GM12878 (cell line): Measurements from ENCODE around the gene RNF126. TPM values are rescaled to one million over a fixed set of nuclear protein-coding genes. Genes with fewer than 3 reads are reported as not detected.

ENCODE experiments used
- BHLHE40 ChIP-seq, 2 experiments: fragments of 450-650 bp in 1 of 2; IDR thresholded peaks; 2 replicates each; pipeline ENCODE4 v1.6.1; 2011 to 2017; ENCODE audit warnings: low read depth in 2 of 2, borderline replicate concordance in 1 of 2, improper control_type of control experiment in 1 of 2, low read length in 1 of 2, mild to moderate bottlenecking in 1 of 2
- EGR1 ChIP-seq, 2 experiments: IDR thresholded peaks; 1 replicate in 1 of 2; 2 replicates in 1 of 2; pipeline ENCODE4 v1.6.1; 2011 to 2012; ENCODE audit warnings: low read depth in 2 of 2, low read length in 2 of 2, borderline replicate concordance in 1 of 2, mild to moderate bottlenecking in 1 of 2, moderate library complexity in 1 of 2
- HCFC1 ChIP-seq: fragments of 150-350 bp; IDR thresholded peaks from 2 replicates; pipeline ENCODE4 v1.6.1; 2014; ENCODE audit warnings: low read length
- IRF4 ChIP-seq: IDR thresholded peaks from 2 replicates; pipeline ENCODE4 v1.6.1; 2011; ENCODE audit warnings: low read depth, low read length
- MEF2B ChIP-seq: fragments of 450-650 bp; IDR thresholded peaks from 2 replicates; pipeline ENCODE4 v1.6.1; 2018; ENCODE audit warnings: mild to moderate bottlenecking, moderate library complexity; ENCODE audit not compliant: partially characterized antibody, poor library complexity, severe bottlenecking
- NR2C1 ChIP-seq: fragments of 450-650 bp; IDR thresholded peaks from 2 replicates; pipeline ENCODE4 v1.6.1; 2017; ENCODE audit warnings: antibody characterized with exemption, mild to moderate bottlenecking, moderate library complexity
- NR2F1 ChIP-seq: fragments of 450-650 bp; conservative IDR thresholded peaks from 2 replicates; pipeline ENCODE4 v1.6.1; 2017; ENCODE audit warnings: mild to moderate bottlenecking
- NRF1 ChIP-seq: conservative IDR thresholded peaks from 2 replicates; pipeline ENCODE4 v1.6.1; 2011; ENCODE audit warnings: mild to moderate bottlenecking, low read depth, low read length, improper control_type of control experiment
- POU2F2 ChIP-seq: IDR thresholded peaks from 3 replicates; pipeline ENCODE4 v1.6.1; 2011; ENCODE audit warnings: low read depth, mild to moderate bottlenecking, low read length, borderline replicate concordance
- RAD51 ChIP-seq: fragments of 450-650 bp; IDR thresholded peaks from 2 replicates; pipeline ENCODE4 v1.6.1; 2016; ENCODE audit warnings: moderate library complexity, mild to moderate bottlenecking, inconsistent platforms
- TCF12 ChIP-seq: IDR thresholded peaks from 2 replicates; pipeline ENCODE4 v1.6.1; 2011; ENCODE audit warnings: low read depth, mild to moderate bottlenecking, low read length
- YBX1 ChIP-seq: fragments of 450-650 bp; IDR thresholded peaks from 2 replicates; pipeline ENCODE4 v1.6.1; 2016; ENCODE audit warnings: antibody characterized with exemption
- YY1 ChIP-seq: IDR thresholded peaks from 2 replicates; pipeline ENCODE4 v1.6.1; 2011; ENCODE audit warnings: low read depth, mild to moderate bottlenecking, low read length
- polyA plus RNA-seq, 11 experiments: library from polyadenylated mRNA; depleted of rRNA in 4 of 11; unstranded in 6 of 11; stranded (reverse) in 5 of 11; fragments of >200 nt; fragmentation: Nextera tagmentation in 4 of 11; fragmentation: Illumina TruSeq in 1 of 11; extraction: Ambion mirVana in 4 of 11; extraction: Trizol in 1 of 11; gene quantifications; 1 replicate in 1 of 11; 2 replicates in 10 of 11; pipeline versions ENCODE4 v1.2.1 to v1.2.3, GENCODE V29; 2011 to 2016; ENCODE audit warnings: inconsistent platforms in 2 of 11, missing spikeins in 2 of 11, low read depth in 1 of 11
- total RNA-seq, 4 experiments: library from RNA; depleted of rRNA in 3 of 4; stranded (reverse); fragments of >200 nt in 3 of 4; fragmentation: Illumina TruSeq in 1 of 4; extraction: Trizol in 1 of 4; gene quantifications; 2 replicates each; pipeline versions ENCODE4 v1.2.1 to v1.2.3, GENCODE V29; 2013 to 2021
- TF ChIP-seq, protein P1 (sequence below): IDR thresholded peaks from 2 replicates; pipeline ENCODE4 v1.6.1; 2011; ENCODE audit warnings: borderline replicate concordance, low read depth, mild to moderate bottlenecking, moderate library complexity, low read length; ENCODE audit not compliant: insufficient read depth, poor library complexity, severe bottlenecking
- TF ChIP-seq, protein P2 (sequence below): fragments of 450-650 bp; IDR thresholded peaks from 2 replicates; pipeline ENCODE4 v1.6.1; 2017; ENCODE audit warnings: mild to moderate bottlenecking, moderate library complexity
- TF ChIP-seq, protein P3 (sequence below): fragments of 450-650 bp; formaldehyde crosslinking; IDR thresholded peaks from 2 replicates; pipeline ENCODE4 v1.4.0; 2022; ENCODE audit warnings: mild to moderate bottlenecking, moderate library complexity
- TF ChIP-seq, protein P4 (sequence below): fragments of 450-650 bp; IDR thresholded peaks from 2 replicates; pipeline ENCODE4 v1.6.1; 2016; ENCODE audit warnings: mild to moderate bottlenecking

Gene RNF126
- total and polyA plus RNA-seq, 10 of the 15 experiments (the other 5 are each of a cell fraction or from before 2014, with no cell fraction given): 0.45 to 100 (median 50.6) TPM

DNA sequence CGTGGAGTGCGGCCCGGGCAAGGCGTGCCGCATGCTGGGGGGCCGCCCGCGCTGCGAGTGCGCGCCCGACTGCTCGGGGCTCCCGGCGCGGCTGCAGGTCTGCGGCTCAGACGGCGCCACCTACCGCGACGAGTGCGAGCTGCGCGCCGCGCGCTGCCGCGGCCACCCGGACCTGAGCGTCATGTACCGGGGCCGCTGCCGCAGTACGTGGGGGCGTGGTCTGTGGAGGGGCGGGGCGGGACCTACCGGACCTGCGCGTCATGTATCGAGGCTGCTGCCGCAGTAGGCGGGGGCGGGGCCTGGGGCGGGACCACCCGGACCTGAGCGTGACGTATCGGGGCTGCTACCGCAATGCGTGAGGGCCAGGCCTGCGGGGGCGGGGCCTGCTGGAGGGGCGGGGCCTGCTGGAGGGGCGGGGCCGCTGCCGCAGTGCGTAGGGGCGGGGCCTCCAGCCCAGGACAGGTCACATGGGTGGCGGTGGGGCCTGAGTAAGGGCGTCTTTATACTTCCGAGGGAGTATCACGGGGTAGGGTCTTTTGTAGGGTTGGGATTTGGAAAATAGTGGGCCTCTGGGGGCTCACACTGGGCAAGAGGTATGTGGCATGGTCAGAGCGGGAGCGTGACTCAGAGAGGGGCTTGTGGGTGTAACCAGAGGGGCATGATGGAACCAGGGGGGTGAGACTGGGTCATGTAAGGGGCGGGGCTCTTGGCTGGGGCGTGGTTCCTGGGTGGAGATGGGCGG lies 17.4 kb upstream of the RNF126 start (continued):
- TF ChIP-seq RAD51 (peak; percentile 90), YY1 (peak; percentile 45; the same call in 1 of the 2 replicates), POU2F2 (peak; percentile 35; the same call in 1 of the 3 replicates), NR2C1 (no peak), NR2F1 (0 out of 2 replicates have a peak, but pooled peaks have one; percentile 15), EGR1 (IDR thresholded peaks at IDR 0.05; ENCODE audit: borderline replicate concordance in 1 of 2, low read depth in 2 of 2, low read length in 2 of 2) (peak in 1 of 2 experiments; percentile 84; a peak in 2 of 3 replicates), HCFC1 (0 out of 2 replicates have a peak, but pooled peaks have one; percentile 31), YBX1 (no peak), MEF2B (no peak), BHLHE40 (IDR thresholded peaks at IDR 0.05; ENCODE audit: borderline replicate concordance in 1 of 2, low read depth in 2 of 2, low read length in 1 of 2) (peak; percentile 63 to 84; a peak in 3 of 4 replicates), IRF4 (no peak), TCF12 (no peak), NRF1 (peak; percentile 28; the same call in 1 of the 2 replicates)
- TF ChIP-seq, protein P1, sequence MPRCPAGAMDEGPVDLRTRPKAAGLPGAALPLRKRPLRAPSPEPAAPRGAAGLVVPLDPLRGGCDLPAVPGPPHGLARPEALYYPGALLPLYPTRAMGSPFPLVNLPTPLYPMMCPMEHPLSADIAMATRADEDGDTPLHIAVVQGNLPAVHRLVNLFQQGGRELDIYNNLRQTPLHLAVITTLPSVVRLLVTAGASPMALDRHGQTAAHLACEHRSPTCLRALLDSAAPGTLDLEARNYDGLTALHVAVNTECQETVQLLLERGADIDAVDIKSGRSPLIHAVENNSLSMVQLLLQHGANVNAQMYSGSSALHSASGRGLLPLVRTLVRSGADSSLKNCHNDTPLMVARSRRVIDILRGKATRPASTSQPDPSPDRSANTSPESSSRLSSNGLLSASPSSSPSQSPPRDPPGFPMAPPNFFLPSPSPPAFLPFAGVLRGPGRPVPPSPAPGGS: peak; percentile 25
- TF ChIP-seq, protein P2, sequence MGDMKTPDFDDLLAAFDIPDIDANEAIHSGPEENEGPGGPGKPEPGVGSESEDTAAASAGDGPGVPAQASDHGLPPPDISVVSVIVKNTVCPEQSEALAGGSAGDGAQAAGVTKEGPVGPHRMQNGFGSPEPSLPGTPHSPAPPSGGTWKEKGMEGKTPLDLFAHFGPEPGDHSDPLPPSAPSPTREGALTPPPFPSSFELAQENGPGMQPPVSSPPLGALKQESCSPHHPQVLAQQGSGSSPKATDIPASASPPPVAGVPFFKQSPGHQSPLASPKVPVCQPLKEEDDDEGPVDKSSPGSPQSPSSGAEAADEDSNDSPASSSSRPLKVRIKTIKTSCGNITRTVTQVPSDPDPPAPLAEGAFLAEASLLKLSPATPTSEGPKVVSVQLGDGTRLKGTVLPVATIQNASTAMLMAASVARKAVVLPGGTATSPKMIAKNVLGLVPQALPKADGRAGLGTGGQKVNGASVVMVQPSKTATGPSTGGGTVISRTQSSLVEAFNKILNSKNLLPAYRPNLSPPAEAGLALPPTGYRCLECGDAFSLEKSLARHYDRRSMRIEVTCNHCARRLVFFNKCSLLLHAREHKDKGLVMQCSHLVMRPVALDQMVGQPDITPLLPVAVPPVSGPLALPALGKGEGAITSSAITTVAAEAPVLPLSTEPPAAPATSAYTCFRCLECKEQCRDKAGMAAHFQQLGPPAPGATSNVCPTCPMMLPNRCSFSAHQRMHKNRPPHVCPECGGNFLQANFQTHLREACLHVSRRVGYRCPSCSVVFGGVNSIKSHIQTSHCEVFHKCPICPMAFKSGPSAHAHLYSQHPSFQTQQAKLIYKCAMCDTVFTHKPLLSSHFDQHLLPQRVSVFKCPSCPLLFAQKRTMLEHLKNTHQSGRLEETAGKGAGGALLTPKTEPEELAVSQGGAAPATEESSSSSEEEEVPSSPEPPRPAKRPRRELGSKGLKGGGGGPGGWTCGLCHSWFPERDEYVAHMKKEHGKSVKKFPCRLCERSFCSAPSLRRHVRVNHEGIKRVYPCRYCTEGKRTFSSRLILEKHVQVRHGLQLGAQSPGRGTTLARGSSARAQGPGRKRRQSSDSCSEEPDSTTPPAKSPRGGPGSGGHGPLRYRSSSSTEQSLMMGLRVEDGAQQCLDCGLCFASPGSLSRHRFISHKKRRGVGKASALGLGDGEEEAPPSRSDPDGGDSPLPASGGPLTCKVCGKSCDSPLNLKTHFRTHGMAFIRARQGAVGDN: peak; percentile 86
- TF ChIP-seq, protein P3, sequence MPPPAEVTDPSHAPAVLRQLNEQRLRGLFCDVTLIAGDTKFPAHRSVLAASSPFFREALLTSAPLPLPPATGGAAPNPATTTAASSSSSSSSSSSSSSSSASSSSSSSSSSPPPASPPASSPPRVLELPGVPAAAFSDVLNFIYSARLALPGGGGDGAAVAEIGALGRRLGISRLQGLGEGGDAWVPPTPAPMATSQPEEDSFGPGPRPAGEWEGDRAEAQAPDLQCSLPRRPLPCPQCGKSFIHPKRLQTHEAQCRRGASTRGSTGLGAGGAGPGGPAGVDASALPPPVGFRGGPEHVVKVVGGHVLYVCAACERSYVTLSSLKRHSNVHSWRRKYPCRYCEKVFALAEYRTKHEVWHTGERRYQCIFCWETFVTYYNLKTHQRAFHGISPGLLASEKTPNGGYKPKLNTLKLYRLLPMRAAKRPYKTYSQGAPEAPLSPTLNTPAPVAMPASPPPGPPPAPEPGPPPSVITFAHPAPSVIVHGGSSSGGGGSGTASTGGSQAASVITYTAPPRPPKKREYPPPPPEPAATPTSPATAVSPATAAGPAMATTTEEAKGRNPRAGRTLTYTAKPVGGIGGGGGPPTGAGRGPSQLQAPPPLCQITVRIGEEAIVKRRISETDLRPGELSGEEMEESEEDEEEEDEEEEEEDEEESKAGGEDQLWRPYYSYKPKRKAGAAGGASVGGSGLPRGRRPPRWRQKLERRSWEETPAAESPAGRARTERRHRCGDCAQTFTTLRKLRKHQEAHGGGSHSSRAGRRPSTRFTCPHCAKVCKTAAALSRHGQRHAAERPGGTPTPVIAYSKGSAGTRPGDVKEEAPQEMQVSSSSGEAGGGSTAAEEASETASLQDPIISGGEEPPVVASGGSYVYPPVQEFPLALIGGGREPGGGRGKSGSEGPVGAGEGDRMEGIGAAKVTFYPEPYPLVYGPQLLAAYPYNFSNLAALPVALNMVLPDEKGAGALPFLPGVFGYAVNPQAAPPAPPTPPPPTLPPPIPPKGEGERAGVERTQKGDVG (CRISPR knock-in tag): no peak
- TF ChIP-seq, protein P4, sequence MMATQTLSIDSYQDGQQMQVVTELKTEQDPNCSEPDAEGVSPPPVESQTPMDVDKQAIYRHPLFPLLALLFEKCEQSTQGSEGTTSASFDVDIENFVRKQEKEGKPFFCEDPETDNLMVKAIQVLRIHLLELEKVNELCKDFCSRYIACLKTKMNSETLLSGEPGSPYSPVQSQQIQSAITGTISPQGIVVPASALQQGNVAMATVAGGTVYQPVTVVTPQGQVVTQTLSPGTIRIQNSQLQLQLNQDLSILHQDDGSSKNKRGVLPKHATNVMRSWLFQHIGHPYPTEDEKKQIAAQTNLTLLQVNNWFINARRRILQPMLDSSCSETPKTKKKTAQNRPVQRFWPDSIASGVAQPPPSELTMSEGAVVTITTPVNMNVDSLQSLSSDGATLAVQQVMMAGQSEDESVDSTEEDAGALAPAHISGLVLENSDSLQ: peak; percentile 59
